Astrocyte (in vitro differentiated cells and primary cell): ENCODE measurements around the gene APOBEC2.

Source experiments
- EZH2 ChIP-seq: IDR thresholded peaks from 2 replicates; pipeline ENCODE4 v1.6.1; 2012; ENCODE audit warnings: mild to moderate bottlenecking, low read length, inconsistent platforms; ENCODE audit not compliant: insufficient read depth
- TF ChIP-seq, protein P1 (sequence below): IDR thresholded peaks from 2 replicates; pipeline ENCODE4 v1.5.1; 2011; ENCODE audit warnings: low read depth, mild to moderate bottlenecking, inconsistent platforms, low read length, moderate library complexity; ENCODE audit not compliant: insufficient read depth

DNA sequence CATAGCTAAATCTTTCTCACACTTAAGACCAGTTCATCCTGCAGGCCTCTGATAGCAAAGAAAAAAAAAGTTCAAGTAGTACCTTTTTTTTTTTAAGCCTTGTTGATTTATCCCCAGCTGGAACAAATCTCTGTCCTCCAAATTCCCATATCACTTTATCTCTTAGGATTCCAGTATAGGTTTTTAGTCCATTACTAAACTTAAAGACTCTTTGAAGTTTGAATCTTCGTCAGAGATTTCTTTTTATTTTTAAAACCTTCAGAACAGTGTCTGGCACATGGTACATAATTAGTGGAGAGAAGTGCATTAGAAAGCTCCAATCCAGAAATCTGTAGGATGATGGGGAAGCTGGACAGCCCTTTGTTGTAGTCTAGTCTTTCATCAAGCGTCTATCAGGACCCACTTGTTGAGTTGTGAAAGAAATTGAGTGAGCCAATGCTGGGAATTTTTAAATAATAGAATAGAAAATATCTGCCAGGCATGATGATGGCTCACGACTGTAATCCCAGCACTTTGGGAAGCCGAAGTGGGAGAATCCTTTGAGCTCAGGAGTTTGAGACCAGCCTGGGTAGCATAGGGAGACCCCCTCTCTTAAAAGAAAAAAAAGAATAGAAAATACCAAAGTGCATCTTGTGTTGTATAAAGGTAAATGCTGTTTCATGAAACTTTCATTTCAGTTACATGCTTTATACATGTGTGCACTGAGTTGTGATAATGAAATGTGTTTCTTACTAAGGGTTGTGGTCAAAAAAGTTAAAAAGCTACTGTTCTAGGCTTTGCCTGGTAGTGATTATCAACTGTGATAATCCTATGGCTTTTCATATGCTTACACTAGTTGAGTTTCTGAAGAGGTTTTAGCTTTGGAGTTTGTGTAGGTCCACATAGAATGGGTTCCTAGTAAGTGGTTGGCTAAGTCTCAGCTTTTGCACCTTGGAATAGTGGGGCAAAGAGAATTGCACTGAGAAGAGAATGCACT, 22.9 kb downstream of the APOBEC2 start:
- TF ChIP-seq, protein P1, sequence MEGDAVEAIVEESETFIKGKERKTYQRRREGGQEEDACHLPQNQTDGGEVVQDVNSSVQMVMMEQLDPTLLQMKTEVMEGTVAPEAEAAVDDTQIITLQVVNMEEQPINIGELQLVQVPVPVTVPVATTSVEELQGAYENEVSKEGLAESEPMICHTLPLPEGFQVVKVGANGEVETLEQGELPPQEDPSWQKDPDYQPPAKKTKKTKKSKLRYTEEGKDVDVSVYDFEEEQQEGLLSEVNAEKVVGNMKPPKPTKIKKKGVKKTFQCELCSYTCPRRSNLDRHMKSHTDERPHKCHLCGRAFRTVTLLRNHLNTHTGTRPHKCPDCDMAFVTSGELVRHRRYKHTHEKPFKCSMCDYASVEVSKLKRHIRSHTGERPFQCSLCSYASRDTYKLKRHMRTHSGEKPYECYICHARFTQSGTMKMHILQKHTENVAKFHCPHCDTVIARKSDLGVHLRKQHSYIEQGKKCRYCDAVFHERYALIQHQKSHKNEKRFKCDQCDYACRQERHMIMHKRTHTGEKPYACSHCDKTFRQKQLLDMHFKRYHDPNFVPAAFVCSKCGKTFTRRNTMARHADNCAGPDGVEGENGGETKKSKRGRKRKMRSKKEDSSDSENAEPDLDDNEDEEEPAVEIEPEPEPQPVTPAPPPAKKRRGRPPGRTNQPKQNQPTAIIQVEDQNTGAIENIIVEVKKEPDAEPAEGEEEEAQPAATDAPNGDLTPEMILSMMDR: no peak
- TF ChIP-seq EZH2: no peak
